GM12878 (cell line): ENCODE measurements around the gene AP2A2. TPM values are rescaled to one million over a fixed set of nuclear protein-coding genes. Genes with fewer than 3 reads are reported as not detected.

Experiments used
- BHLHE40 ChIP-seq, 2 experiments: fragments of 450-650 bp in 1 of 2; IDR thresholded peaks; 2 replicates each; pipeline ENCODE4 v1.6.1; 2011 to 2017; ENCODE audit warnings: low read depth in 2 of 2, borderline replicate concordance in 1 of 2, improper control_type of control experiment in 1 of 2, low read length in 1 of 2, mild to moderate bottlenecking in 1 of 2
- CTCF ChIP-seq, 3 experiments: IDR thresholded peaks in 2 of 3; conservative IDR thresholded peaks in 1 of 3; 2 replicates each; pipeline ENCODE4 v1.5.1; 2011; ENCODE audit warnings: low read depth in 3 of 3, low read length in 3 of 3, mild to moderate bottlenecking in 3 of 3, control low read depth in 2 of 3, moderate library complexity in 2 of 3, inconsistent platforms in 1 of 3, mixed read lengths in 1 of 3; ENCODE audit not compliant: control insufficient read depth in 2 of 3, insufficient read depth in 1 of 3; ENCODE audit errors: extremely low read depth in 1 of 3
- ESRRA ChIP-seq: IDR thresholded peaks from 2 replicates; pipeline ENCODE4 v1.6.1; 2012; ENCODE audit warnings: mild to moderate bottlenecking, low read length, improper control_type of control experiment
- KAT2A ChIP-seq: conservative IDR thresholded peaks from 2 replicates; pipeline ENCODE4 v1.6.1; 2011; ENCODE audit warnings: low read depth, low read length; ENCODE audit not compliant: control insufficient read depth
- MXI1 ChIP-seq: fragments of 150-350 bp; IDR thresholded peaks from 2 replicates; pipeline ENCODE4 v1.6.1; 2011; ENCODE audit warnings: low read depth, mild to moderate bottlenecking, inconsistent platforms, low read length, improper control_type of control experiment
- USF1 ChIP-seq: IDR thresholded peaks from 2 replicates; pipeline ENCODE4 v1.6.1; 2011; ENCODE audit warnings: borderline replicate concordance, low read depth, mild to moderate bottlenecking, moderate library complexity, mixed read lengths, low read length; ENCODE audit not compliant: insufficient read depth; ENCODE audit errors: extremely low read length
- polyA plus RNA-seq, 11 experiments: library from polyadenylated mRNA; depleted of rRNA in 4 of 11; unstranded in 6 of 11; stranded (reverse) in 5 of 11; fragments of >200 nt; fragmentation: Nextera tagmentation in 4 of 11; fragmentation: Illumina TruSeq in 1 of 11; extraction: Ambion mirVana in 4 of 11; extraction: Trizol in 1 of 11; gene quantifications; 1 replicate in 1 of 11; 2 replicates in 10 of 11; pipeline versions ENCODE4 v1.2.1 to v1.2.3, GENCODE V29; 2011 to 2016; ENCODE audit warnings: inconsistent platforms in 2 of 11, missing spikeins in 2 of 11, low read depth in 1 of 11
- total RNA-seq, 4 experiments: library from RNA; depleted of rRNA in 3 of 4; stranded (reverse); fragments of >200 nt in 3 of 4; fragmentation: Illumina TruSeq in 1 of 4; extraction: Trizol in 1 of 4; gene quantifications; 2 replicates each; pipeline versions ENCODE4 v1.2.1 to v1.2.3, GENCODE V29; 2013 to 2021
- TF ChIP-seq, protein P1 (sequence below): fragments of 450-650 bp; IDR thresholded peaks from 2 replicates; pipeline ENCODE4 v1.6.1; 2017; ENCODE audit warnings: borderline replicate concordance
- TF ChIP-seq, protein P2 (sequence below): IDR thresholded peaks from 2 replicates; pipeline ENCODE4 v1.6.1; 2012; ENCODE audit warnings: improper control_type of control experiment, low read depth, low read length; ENCODE audit not compliant: insufficient replicate concordance

The AP2A2 gene
- total and polyA plus RNA-seq, 10 of the 15 experiments (the other 5 are each of a cell fraction or from before 2014, with no cell fraction given), result 0.58 to 48.8 (median 18.2) TPM

GRCh38 chr11:1044160-1044559 lies 118.5 kb downstream of the AP2A2 start (continued):
- TF ChIP-seq, protein P1, sequence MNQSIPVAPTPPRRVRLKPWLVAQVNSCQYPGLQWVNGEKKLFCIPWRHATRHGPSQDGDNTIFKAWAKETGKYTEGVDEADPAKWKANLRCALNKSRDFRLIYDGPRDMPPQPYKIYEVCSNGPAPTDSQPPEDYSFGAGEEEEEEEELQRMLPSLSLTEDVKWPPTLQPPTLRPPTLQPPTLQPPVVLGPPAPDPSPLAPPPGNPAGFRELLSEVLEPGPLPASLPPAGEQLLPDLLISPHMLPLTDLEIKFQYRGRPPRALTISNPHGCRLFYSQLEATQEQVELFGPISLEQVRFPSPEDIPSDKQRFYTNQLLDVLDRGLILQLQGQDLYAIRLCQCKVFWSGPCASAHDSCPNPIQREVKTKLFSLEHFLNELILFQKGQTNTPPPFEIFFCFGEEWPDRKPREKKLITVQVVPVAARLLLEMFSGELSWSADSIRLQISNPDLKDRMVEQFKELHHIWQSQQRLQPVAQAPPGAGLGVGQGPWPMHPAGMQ, result no peak
- no peak for TF ChIP-seq USF1
- no peak for TF ChIP-seq BHLHE40 (IDR thresholded peaks at IDR 0.05; ENCODE audit: borderline replicate concordance in 1 of 2, low read depth in 2 of 2, low read length in 1 of 2)
- TF ChIP-seq MXI1, result no peak
- no peak for TF ChIP-seq CTCF (IDR thresholded peaks at IDR 0.05 in 2 of 3, conservative IDR thresholded peaks at IDR 0.05 in 1 of 3; ENCODE audit: control insufficient read depth in 2 of 3, extremely low read depth in 1 of 3, insufficient read depth in 1 of 3, low read depth in 3 of 3, low read length in 3 of 3)
- TF ChIP-seq KAT2A, result no peak
- TF ChIP-seq, protein P2, sequence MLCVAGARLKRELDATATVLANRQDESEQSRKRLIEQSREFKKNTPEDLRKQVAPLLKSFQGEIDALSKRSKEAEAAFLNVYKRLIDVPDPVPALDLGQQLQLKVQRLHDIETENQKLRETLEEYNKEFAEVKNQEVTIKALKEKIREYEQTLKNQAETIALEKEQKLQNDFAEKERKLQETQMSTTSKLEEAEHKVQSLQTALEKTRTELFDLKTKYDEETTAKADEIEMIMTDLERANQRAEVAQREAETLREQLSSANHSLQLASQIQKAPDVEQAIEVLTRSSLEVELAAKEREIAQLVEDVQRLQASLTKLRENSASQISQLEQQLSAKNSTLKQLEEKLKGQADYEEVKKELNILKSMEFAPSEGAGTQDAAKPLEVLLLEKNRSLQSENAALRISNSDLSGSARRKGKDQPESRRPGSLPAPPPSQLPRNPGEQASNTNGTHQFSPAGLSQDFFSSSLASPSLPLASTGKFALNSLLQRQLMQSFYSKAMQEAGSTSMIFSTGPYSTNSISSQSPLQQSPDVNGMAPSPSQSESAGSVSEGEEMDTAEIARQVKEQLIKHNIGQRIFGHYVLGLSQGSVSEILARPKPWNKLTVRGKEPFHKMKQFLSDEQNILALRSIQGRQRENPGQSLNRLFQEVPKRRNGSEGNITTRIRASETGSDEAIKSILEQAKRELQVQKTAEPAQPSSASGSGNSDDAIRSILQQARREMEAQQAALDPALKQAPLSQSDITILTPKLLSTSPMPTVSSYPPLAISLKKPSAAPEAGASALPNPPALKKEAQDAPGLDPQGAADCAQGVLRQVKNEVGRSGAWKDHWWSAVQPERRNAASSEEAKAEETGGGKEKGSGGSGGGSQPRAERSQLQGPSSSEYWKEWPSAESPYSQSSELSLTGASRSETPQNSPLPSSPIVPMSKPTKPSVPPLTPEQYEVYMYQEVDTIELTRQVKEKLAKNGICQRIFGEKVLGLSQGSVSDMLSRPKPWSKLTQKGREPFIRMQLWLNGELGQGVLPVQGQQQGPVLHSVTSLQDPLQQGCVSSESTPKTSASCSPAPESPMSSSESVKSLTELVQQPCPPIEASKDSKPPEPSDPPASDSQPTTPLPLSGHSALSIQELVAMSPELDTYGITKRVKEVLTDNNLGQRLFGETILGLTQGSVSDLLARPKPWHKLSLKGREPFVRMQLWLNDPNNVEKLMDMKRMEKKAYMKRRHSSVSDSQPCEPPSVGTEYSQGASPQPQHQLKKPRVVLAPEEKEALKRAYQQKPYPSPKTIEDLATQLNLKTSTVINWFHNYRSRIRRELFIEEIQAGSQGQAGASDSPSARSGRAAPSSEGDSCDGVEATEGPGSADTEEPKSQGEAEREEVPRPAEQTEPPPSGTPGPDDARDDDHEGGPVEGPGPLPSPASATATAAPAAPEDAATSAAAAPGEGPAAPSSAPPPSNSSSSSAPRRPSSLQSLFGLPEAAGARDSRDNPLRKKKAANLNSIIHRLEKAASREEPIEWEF, result no peak
- TF ChIP-seq ESRRA, result no peak
